ENCODE data around the gene CD22.

The CD22 gene

GRCh38 chr19:35285095-35285449 is 43.9 kb upstream of the CD22 start:
- Histone ChIP-seq H3K4me1 (ENCODE audit: control insufficient read depth, insufficient read depth, low read length) (peaks cover 5% of the 10 kb centered on the region), H3K4me3 (ENCODE audit: low read depth, low read length) (no peak overlapping the region), H3K9me3 (ENCODE audit: control insufficient read depth, insufficient read depth, low read depth, low read length) (no peaks in the 10 kb centered on the region), H3K27ac (ENCODE audit: extremely low read depth, low read depth, low read length) (no peak overlapping the region), H3K36me3 (ENCODE audit: control insufficient read depth in 2 of 2, insufficient read depth in 1 of 2, low read length in 2 of 2) (no peaks in the 10 kb centered on the region)
- ChIA-PET POLR2A (no interaction called here), CTCF (interaction anchor here (0.5 to 3.7 kb wide), 4 partner anchors 10 to 141 kb away, joined by 3 to 17 read pairs (median 3); no protein-coding TSS in a partner anchor)
- TF ChIP-seq, protein P1, sequence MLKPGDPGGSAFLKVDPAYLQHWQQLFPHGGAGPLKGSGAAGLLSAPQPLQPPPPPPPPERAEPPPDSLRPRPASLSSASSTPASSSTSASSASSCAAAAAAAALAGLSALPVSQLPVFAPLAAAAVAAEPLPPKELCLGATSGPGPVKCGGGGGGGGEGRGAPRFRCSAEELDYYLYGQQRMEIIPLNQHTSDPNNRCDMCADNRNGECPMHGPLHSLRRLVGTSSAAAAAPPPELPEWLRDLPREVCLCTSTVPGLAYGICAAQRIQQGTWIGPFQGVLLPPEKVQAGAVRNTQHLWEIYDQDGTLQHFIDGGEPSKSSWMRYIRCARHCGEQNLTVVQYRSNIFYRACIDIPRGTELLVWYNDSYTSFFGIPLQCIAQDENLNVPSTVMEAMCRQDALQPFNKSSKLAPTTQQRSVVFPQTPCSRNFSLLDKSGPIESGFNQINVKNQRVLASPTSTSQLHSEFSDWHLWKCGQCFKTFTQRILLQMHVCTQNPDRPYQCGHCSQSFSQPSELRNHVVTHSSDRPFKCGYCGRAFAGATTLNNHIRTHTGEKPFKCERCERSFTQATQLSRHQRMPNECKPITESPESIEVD (tag by site-specific recombination; IDR thresholded peaks at IDR 0.05): no peak
- TF ChIP-seq SP3 (tag by site-specific recombination; IDR thresholded peaks at IDR 0.05) (no peak), ZNF521 (tag by site-specific recombination; IDR thresholded peaks at IDR 0.05) (no peak), SP7 (tag by site-specific recombination; IDR thresholded peaks at IDR 0.05) (no peak), KLF16 (tag by site-specific recombination; IDR thresholded peaks at IDR 0.05) (no peak), PRDM10 (tag by site-specific recombination; IDR thresholded peaks at IDR 0.05) (no peak), SETDB1 (IDR thresholded peaks at IDR 0.05; ENCODE audit: insufficient read length, low read length) (no peak), ZNF747 (tag by site-specific recombination; IDR thresholded peaks at IDR 0.05) (no peak), ZNF473 (tag by site-specific recombination; IDR thresholded peaks at IDR 0.05) (no peak), ZNF311 (tag by site-specific recombination; IDR thresholded peaks at IDR 0.05; ENCODE audit: borderline replicate concordance) (no peak), ZNF112 (tag by site-specific recombination; IDR thresholded peaks at IDR 0.05) (no peak), ZNF350 (tag by site-specific recombination; IDR thresholded peaks at IDR 0.05) (no peak), AEBP2 (tag by site-specific recombination; IDR thresholded peaks at IDR 0.05; ENCODE audit: borderline replicate concordance) (no peak), ZFP3 (tag by site-specific recombination; IDR thresholded peaks at IDR 0.05; ENCODE audit: low read depth) (no peak), KLF7 (tag by site-specific recombination; IDR thresholded peaks at IDR 0.05; ENCODE audit: borderline replicate concordance) (no peak), ZNF292 (tag by site-specific recombination; IDR thresholded peaks at IDR 0.05; ENCODE audit: borderline replicate concordance, low read depth) (no peak), ZNF768 (tag by site-specific recombination; IDR thresholded peaks at IDR 0.05) (no peak)
- TF ChIP-seq, protein P2, sequence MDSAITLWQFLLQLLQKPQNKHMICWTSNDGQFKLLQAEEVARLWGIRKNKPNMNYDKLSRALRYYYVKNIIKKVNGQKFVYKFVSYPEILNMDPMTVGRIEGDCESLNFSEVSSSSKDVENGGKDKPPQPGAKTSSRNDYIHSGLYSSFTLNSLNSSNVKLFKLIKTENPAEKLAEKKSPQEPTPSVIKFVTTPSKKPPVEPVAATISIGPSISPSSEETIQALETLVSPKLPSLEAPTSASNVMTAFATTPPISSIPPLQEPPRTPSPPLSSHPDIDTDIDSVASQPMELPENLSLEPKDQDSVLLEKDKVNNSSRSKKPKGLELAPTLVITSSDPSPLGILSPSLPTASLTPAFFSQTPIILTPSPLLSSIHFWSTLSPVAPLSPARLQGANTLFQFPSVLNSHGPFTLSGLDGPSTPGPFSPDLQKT (IDR thresholded peaks at IDR 0.05; ENCODE audit: borderline replicate concordance, low read depth, low read length): no peak
- TF ChIP-seq, protein P3, sequence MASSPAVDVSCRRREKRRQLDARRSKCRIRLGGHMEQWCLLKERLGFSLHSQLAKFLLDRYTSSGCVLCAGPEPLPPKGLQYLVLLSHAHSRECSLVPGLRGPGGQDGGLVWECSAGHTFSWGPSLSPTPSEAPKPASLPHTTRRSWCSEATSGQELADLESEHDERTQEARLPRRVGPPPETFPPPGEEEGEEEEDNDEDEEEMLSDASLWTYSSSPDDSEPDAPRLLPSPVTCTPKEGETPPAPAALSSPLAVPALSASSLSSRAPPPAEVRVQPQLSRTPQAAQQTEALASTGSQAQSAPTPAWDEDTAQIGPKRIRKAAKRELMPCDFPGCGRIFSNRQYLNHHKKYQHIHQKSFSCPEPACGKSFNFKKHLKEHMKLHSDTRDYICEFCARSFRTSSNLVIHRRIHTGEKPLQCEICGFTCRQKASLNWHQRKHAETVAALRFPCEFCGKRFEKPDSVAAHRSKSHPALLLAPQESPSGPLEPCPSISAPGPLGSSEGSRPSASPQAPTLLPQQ (tag by site-specific recombination; IDR thresholded peaks at IDR 0.05): no peak
